Neuronal stem cell (in vitro differentiated cells): ENCODE results near the gene SZT2.

Experiments
- DNase-seq: peaks from one replicate; pipeline ENCODE4 v3.0.0-alpha.2; 2013; ENCODE audit warnings: low spot score
- H2AFZ ChIP-seq: one replicate; pipeline ENCODE4 v1.6.1; 2013; ENCODE audit warnings: mild to moderate bottlenecking, low read length, inconsistent platforms
- H2AK5ac ChIP-seq: 2 replicates; pipeline ENCODE4 v1.6.1; 2013; ENCODE audit warnings: low read depth, mild to moderate bottlenecking, inconsistent platforms, low read length, moderate library complexity, mixed read lengths
- H2BK120ac ChIP-seq: 2 replicates; pipeline ENCODE4 v1.6.1; 2013; ENCODE audit warnings: low read depth, mild to moderate bottlenecking, inconsistent platforms, low read length, moderate library complexity, mixed read lengths
- H2BK12ac ChIP-seq: one replicate; pipeline ENCODE4 v1.6.1; 2013; ENCODE audit warnings: low read length, inconsistent platforms
- H2BK15ac ChIP-seq: 2 replicates; pipeline ENCODE4 v1.6.1; 2013; ENCODE audit warnings: mild to moderate bottlenecking, low read length, inconsistent platforms, mixed read lengths
- H2BK5ac ChIP-seq: one replicate; pipeline ENCODE4 v1.6.1; 2013; ENCODE audit warnings: inconsistent platforms, mild to moderate bottlenecking, low read length, moderate library complexity
- H3K14ac ChIP-seq: one replicate; pipeline ENCODE4 v1.6.1; 2013; ENCODE audit warnings: low read length, inconsistent platforms
- H3K18ac ChIP-seq: 2 replicates; pipeline ENCODE4 v1.6.1; 2013; ENCODE audit warnings: low read length, inconsistent platforms
- H3K23ac ChIP-seq: 2 replicates; pipeline ENCODE4 v1.6.1; 2013; ENCODE audit warnings: low read depth, mild to moderate bottlenecking, mixed read lengths, low read length, inconsistent platforms; ENCODE audit not compliant: poor library complexity
- H3K27ac ChIP-seq: replicated peaks from 3 replicates; pipeline ENCODE4 v1.5.1; 2013; ENCODE audit warnings: low read length, inconsistent platforms
- H3K27me3 ChIP-seq, 3 experiments: 2 replicates each; pipeline ENCODE4 v1.6.1; 2013; ENCODE audit warnings: low read length in 3 of 3, mild to moderate bottlenecking in 2 of 3, inconsistent platforms in 1 of 3, low read depth in 1 of 3, mixed read lengths in 1 of 3, moderate library complexity in 1 of 3; ENCODE audit not compliant: control insufficient read depth in 3 of 3, insufficient read depth in 3 of 3
- H3K36me3 ChIP-seq, 2 donors: replicated peaks in 1 of 2; 2 replicates each; pipeline ENCODE4 v1.6.1; 2013; ENCODE audit warnings: low read length in 2 of 2; ENCODE audit not compliant: control insufficient read depth in 2 of 2, insufficient read depth in 2 of 2
- H3K4ac ChIP-seq: 2 replicates; pipeline ENCODE4 v1.6.1; 2013; ENCODE audit warnings: inconsistent platforms, mild to moderate bottlenecking, low read length, moderate library complexity
- H3K4me1 ChIP-seq, 2 donors: 1 replicate in 1 of 2; 2 replicates in 1 of 2; pipeline ENCODE4 v1.6.1; 2013; ENCODE audit warnings: low read length in 2 of 2, low read depth in 1 of 2; ENCODE audit not compliant: control insufficient read depth in 2 of 2, insufficient read depth in 1 of 2
- H3K4me2 ChIP-seq: one replicate; pipeline ENCODE4 v1.6.1; 2013; ENCODE audit warnings: mild to moderate bottlenecking, low read length, inconsistent platforms; ENCODE audit not compliant: insufficient read depth, poor library complexity, severe bottlenecking
- H3K4me3 ChIP-seq, 2 donors: 2 replicates each; pipeline ENCODE4 v1.5.1; 2013; ENCODE audit warnings: low read length in 2 of 2, mild to moderate bottlenecking in 2 of 2, inconsistent platforms in 1 of 2, moderate library complexity in 1 of 2
- H3K79me1 ChIP-seq: one replicate; pipeline ENCODE4 v1.6.1; 2013; ENCODE audit warnings: low read depth, mild to moderate bottlenecking, inconsistent platforms, low read length, moderate library complexity
- H3K9ac ChIP-seq: one replicate; pipeline ENCODE4 v1.6.1; 2013; ENCODE audit warnings: mild to moderate bottlenecking, low read depth, low read length, inconsistent platforms; ENCODE audit not compliant: poor library complexity
- H3K9me3 ChIP-seq, 2 donors: replicated peaks in 1 of 2; 2 replicates each; pipeline versions ENCODE3 to v1.6.1; 2013; ENCODE audit warnings: low read length in 2 of 2, mild to moderate bottlenecking in 2 of 2, inconsistent platforms in 1 of 2, low read depth in 1 of 2, mixed read lengths in 1 of 2, moderate library complexity in 1 of 2; ENCODE audit not compliant: control insufficient read depth in 2 of 2, insufficient read depth in 1 of 2
- H4K8ac ChIP-seq: one replicate; pipeline ENCODE4 v1.6.1; 2013; ENCODE audit warnings: low read depth, mild to moderate bottlenecking, inconsistent platforms, low read length, moderate library complexity
- H4K91ac ChIP-seq: one replicate; pipeline ENCODE4 v1.6.1; 2013; ENCODE audit warnings: low read length, low read depth, mild to moderate bottlenecking, inconsistent platforms; ENCODE audit not compliant: poor library complexity
- WGBS, 2 donors: extraction: QIAGEN DNeasy Blood & Tissue Kit; methylation state at CpG; one replicate each; pipeline ENCODE4 v1.1.7; 2013; ENCODE audit warnings: missing lambda C conversion rate in 2 of 2, mixed read lengths in 1 of 2; ENCODE audit not compliant: insufficient read length in 2 of 2, insufficient replicate concordance in 1 of 2; ENCODE audit errors: extremely low coverage in 2 of 2; 5-methylcytosine and 5-hydroxymethylcytosine counted together

Gene SZT2

DNA sequence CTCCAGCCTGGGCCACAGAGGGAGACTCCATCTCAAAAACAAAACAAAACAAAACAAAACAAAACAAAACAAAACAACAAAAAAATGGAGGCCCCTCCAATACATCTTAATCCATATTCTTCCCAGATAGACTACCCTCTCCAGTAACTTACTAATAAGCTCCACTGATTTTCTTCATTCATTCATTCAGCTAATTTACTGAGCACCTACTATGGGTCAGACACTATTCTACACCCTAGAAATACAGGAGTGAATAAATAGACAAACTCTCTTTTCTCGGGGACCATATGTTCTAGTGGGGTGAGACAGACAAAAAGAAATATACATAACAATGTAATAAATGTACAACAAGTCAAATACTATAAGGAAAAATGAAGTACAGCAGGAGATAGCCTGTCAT, 38.7 kb upstream of the SZT2 start:
- Histone ChIP-seq H2BK15ac (no peak overlapping the region), H3K27ac (no peak overlapping the region)

DNA sequence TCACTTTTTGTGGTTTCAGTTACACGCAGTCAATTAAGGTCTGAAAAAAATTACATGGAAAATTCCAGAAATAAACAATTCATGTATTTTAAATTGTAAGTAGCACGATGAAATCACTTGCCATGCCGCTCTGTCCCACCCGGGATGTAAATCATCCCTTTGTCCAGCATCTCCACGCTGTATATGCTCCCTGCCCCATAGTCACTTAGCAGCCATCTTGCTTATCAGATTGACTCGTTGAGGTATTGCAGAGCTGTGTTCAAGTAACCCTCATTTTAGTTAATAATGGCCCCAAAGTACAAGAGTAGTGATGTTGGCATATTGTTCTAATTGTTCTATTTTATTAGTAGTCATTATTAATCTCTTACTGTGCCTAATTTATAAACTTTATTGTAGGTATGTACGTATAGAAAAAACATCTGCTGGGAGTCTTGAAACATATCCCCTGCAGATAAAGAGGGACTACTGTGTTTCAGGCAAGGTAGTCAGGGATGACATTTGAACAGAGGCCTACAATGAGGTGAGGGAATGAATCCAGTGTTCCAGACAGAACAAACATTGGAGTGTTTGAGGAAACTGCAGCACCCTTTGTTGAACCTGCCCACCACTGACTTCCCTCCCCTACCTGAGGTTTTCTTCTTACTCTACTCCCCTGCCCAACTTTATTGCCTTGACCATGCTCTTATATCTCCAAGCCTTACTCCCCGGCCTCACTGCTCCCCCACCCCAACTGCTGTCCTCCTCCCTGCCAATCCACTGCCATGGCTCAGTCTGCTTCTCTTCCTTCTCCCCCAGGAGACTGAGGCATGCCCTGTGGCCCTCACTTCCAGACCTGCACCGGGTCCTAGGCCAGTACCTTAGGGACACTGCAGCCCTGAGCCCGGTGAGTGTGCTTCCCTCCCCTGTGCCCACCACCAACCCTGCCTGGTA, 38.0 kb upstream of the SZT2 start:
- H3K4me2 ChIP-seq, result no peak overlapping the region
- no peaks in the 10 kb centered on the region for H3K36me3 ChIP-seq
- H3K27ac ChIP-seq, result no peak overlapping the region
- peak overlapping the region; percentile 98 for H2BK12ac ChIP-seq
- H4K91ac ChIP-seq, result peak overlapping the region; percentile 65
- peak overlapping the region; percentile 24 for H2AK5ac ChIP-seq
- peaks cover 0 to 40% (median 0%) of the 10 kb centered on the region in 3 experiments for H3K27me3 ChIP-seq
- no peak overlapping the region for H3K4me3 ChIP-seq
- H3K4ac ChIP-seq, result no peak overlapping the region
- no CpG with 5 or more reads among the region's 10 CpGs for WGBS, 2 donors
- H2BK5ac ChIP-seq, result no peak overlapping the region
- no peak overlapping the region for H3K14ac ChIP-seq
- peak overlapping the region; percentile 61 for H3K9ac ChIP-seq
- H2BK15ac ChIP-seq, result peak overlapping the region; percentile 5
- H3K18ac ChIP-seq, result peak overlapping the region; percentile 55
- no peak overlapping the region for H2AFZ ChIP-seq
- peaks cover 9 to 11% of the 10 kb centered on the region in 2 donors for H3K4me1 ChIP-seq
- no peak overlapping the region for H4K8ac ChIP-seq
- DNase-seq, result no peak
- H3K79me1 ChIP-seq, result no peaks in the 10 kb centered on the region
- peak overlapping the region; percentile 10 for H2BK120ac ChIP-seq
- no peaks in the 10 kb centered on the region for H3K9me3 ChIP-seq
- peak overlapping the region; percentile 77 for H3K23ac ChIP-seq

More for the DNA sequence above, 38.7 kb upstream of the SZT2 start:
- peaks cover 9 to 16% of the 10 kb centered on the region in 2 donors for H3K4me1 ChIP-seq
- no peak overlapping the region for H2AFZ ChIP-seq
- no peak overlapping the region for H4K8ac ChIP-seq
- no CpG with 5 or more reads among the region's 1 CpG for WGBS, 2 donors
- H3K9me3 ChIP-seq, result no peaks in the 10 kb centered on the region
- H3K18ac ChIP-seq, result no peak overlapping the region
- H3K23ac ChIP-seq, result no peak overlapping the region
- no peak overlapping the region for H3K4me3 ChIP-seq
- no peak overlapping the region for H2BK12ac ChIP-seq
- H3K36me3 ChIP-seq, result no peaks in the 10 kb centered on the region
- no peak overlapping the region for H2BK5ac ChIP-seq
- no peak overlapping the region for H4K91ac ChIP-seq
- H3K79me1 ChIP-seq, result no peaks in the 10 kb centered on the region
- no peak overlapping the region for H2BK120ac ChIP-seq
- no peak overlapping the region for H3K4ac ChIP-seq
- H3K4me2 ChIP-seq, result no peak overlapping the region
- H3K27me3 ChIP-seq, result peaks cover 0 to 48% (median 0%) of the 10 kb centered on the region in 3 experiments
- no peak overlapping the region for H2AK5ac ChIP-seq
- H3K9ac ChIP-seq, result no peak overlapping the region
- DNase-seq, result no peak
- H3K14ac ChIP-seq, result no peak overlapping the region

DNA sequence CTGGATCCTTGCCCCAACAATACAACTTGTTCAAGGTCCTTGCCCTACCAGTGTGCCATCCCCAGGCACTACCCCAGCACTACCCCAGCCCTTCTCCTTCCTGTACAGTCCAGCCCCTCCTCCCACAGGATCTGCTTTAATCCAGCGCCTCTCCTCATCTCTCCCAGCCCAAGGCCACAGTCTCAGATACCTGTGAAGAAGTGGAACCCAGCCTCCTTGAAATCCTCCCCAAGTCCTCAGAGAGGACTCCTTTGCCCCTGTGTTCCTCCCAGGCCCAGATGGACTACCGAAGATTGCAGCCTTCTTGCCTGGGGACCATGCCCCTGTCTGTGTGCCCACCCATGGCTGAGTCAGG, 37.4 kb upstream of the SZT2 start:
- H4K91ac ChIP-seq, result no peak overlapping the region
- peaks cover 9 to 10% of the 10 kb centered on the region in 2 donors for H3K4me1 ChIP-seq
- H3K27me3 ChIP-seq, result peaks cover 0 to 34% (median 0%) of the 10 kb centered on the region in 3 experiments
- peak overlapping the region; percentile 10 for H2BK120ac ChIP-seq
- H3K4me3 ChIP-seq, result no peak overlapping the region
- H3K79me1 ChIP-seq, result no peaks in the 10 kb centered on the region
- peak overlapping the region; percentile 61 for H3K9ac ChIP-seq
- no peak overlapping the region for H2AFZ ChIP-seq
- H3K36me3 ChIP-seq, result no peaks in the 10 kb centered on the region
- no peak overlapping the region for H4K8ac ChIP-seq
- no peak overlapping the region for H3K14ac ChIP-seq
- H2BK12ac ChIP-seq, result peak overlapping the region; percentile 98
- H3K4ac ChIP-seq, result no peak overlapping the region
- peak overlapping the region; percentile 5 for H2BK15ac ChIP-seq
- H3K18ac ChIP-seq, result no peak overlapping the region
- H3K9me3 ChIP-seq, result no peaks in the 10 kb centered on the region
- peak overlapping the region; percentile 24 for H2AK5ac ChIP-seq
- H3K27ac ChIP-seq, result no peak overlapping the region
- no peak overlapping the region for H2BK5ac ChIP-seq
- peak overlapping the region; percentile 77 for H3K23ac ChIP-seq
- no peak overlapping the region for H3K4me2 ChIP-seq
- WGBS, 2 donors, result no CpG with 5 or more reads among the region's 2 CpGs
- DNase-seq, result no peak

DNA sequence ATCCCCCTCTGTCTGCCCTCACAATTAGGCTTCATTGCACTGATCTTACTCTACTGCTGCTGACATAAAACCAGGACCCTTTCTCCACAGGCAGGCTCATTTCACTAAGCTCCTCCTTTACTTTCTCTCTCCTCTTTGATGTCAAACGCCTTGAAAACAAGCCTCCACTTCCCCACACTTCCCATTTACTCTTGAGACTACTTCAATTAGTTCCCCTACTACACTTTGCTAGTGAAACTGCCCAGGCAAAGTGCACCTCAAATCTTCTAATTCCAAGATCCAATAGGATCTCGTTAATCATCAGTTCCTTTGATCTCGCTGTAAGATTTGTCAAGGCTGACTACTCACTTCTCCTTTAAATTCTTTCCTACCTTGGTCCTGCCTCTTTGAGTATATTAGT, 36.8 kb upstream of the SZT2 start:
- Histone ChIP-seq H3K4me1 (peaks cover 9 to 11% of the 10 kb centered on the region in 2 donors), H2AK5ac (no peak overlapping the region), H3K4ac (no peak overlapping the region), H2BK15ac (peak overlapping the region; percentile 5), H4K8ac (no peak overlapping the region), H3K23ac (no peak overlapping the region), H3K79me1 (no peaks in the 10 kb centered on the region), H2BK120ac (no peak overlapping the region), H3K9me3 (no peaks in the 10 kb centered on the region), H3K4me2 (no peak overlapping the region), H3K14ac (no peak overlapping the region), H3K27ac (no peak overlapping the region), H3K9ac (no peak overlapping the region), H2AFZ (no peak overlapping the region), H3K36me3 (no peaks in the 10 kb centered on the region), H4K91ac (no peak overlapping the region), H2BK12ac (no peak overlapping the region), H3K27me3 (peaks cover 0 to 28% (median 0%) of the 10 kb centered on the region in 3 experiments), H2BK5ac (no peak overlapping the region), H3K4me3 (no peak overlapping the region), H3K18ac (no peak overlapping the region)
- DNase-seq, result no peak
- WGBS, 2 donors, result no CpG with 5 or more reads among the region's 3 CpGs
